Testis (tissue), 2 donors: ENCODE data around the gene TMEM175.

Source experiments
- POLR2A ChIP-seq: fragments of 450-650 bp; IDR thresholded peaks from one replicate; pipeline ENCODE4 v1.6.1; 2017; ENCODE audit warnings: antibody characterized with exemption, mild to moderate bottlenecking, moderate library complexity
- TF ChIP-seq, protein P1 (sequence below), 3 experiments: fragments of 450-650 bp in 2 of 3; fragments of 200-600 bp in 1 of 3; sonication (generic) in 1 of 3; IDR thresholded peaks; one replicate each; pipeline ENCODE4 v1.5.1; 2016 to 2019; ENCODE audit warnings: antibody characterized with exemption in 3 of 3, mild to moderate bottlenecking in 2 of 3, moderate library complexity in 1 of 3

DNA sequence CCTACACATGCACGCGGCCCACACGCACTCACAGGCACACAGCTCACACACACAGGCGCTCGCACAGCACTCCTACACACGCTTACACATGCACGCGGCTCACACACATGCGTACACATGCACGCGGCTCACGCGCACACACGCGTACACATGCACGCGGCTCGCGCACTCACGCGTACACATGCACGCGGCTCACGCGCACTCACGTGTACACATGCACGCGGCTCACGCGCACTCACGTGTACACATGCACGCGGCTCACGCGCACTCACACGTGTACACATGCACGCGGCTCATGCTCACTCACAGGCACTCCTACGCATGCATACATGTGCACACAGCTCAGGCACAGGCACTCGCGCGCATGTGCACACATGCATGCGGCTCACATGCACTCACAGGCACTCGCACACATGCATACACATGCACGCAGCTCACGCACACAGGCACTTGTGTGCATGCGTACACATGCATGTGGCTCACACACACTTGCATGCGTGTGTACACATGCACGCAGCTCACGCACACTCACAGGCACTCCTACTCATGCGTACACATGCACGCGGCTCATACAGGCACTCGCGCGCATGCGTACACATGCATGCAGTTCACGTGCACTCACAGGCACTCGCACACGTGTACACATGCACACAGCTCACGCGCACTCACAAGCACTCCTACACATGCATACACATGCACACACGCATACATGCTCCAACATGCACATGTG, 45.1 kb upstream of the TMEM175 start:
- TF ChIP-seq, protein P1, sequence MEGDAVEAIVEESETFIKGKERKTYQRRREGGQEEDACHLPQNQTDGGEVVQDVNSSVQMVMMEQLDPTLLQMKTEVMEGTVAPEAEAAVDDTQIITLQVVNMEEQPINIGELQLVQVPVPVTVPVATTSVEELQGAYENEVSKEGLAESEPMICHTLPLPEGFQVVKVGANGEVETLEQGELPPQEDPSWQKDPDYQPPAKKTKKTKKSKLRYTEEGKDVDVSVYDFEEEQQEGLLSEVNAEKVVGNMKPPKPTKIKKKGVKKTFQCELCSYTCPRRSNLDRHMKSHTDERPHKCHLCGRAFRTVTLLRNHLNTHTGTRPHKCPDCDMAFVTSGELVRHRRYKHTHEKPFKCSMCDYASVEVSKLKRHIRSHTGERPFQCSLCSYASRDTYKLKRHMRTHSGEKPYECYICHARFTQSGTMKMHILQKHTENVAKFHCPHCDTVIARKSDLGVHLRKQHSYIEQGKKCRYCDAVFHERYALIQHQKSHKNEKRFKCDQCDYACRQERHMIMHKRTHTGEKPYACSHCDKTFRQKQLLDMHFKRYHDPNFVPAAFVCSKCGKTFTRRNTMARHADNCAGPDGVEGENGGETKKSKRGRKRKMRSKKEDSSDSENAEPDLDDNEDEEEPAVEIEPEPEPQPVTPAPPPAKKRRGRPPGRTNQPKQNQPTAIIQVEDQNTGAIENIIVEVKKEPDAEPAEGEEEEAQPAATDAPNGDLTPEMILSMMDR (IDR thresholded peaks at IDR 0.05) = no peak
- TF ChIP-seq POLR2A = no peak
